NCI-H2171 (cell line): ENCODE measurements around the gene C10orf53.

Experiments
- DNase-seq: peaks from one replicate; lab custom pipeline; 2025; lab: John Stamatoyannopoulos, UW

The C10orf53 gene

GRCh38 chr10:49679480-49679893, at the start of gene C10orf53:
C10orf53 (plus strand) TSS chr10:49679651; CDS start chr10:49679698, 47 bp downstream.
- DNase-seq: peak; percentile 60

- no peak for DNase-seq
Measured at GRCh38 chr10:49631975-49632374, 47.5 kb upstream of the C10orf53 start.

- no peak for DNase-seq
Measured at GRCh38 chr10:49632406-49633317, 46.8 kb upstream of the C10orf53 start.

- peak; percentile 45 for DNase-seq
Measured at GRCh38 chr10:49633327-49634068, 46.0 kb upstream of the C10orf53 start.

- DNase-seq: no peak
Measured at GRCh38 chr10:49634069-49634660, 45.3 kb upstream of the C10orf53 start.

GRCh38 chr10:49642311-49642710, 37.1 kb upstream of the C10orf53 start:
- DNase-seq: no peak

- DNase-seq: no peak
Measured at GRCh38 chr10:49643241-49644034, 36.0 kb upstream of the C10orf53 start.

- no peak for DNase-seq
Measured at GRCh38 chr10:49644035-49644646, 35.3 kb upstream of the C10orf53 start.

GRCh38 chr10:49645417-49645816, 34.0 kb upstream of the C10orf53 start:
- no peak for DNase-seq

- no peak for DNase-seq
Measured at GRCh38 chr10:49645871-49646870, 33.3 kb upstream of the C10orf53 start.

- DNase-seq: no peak
Measured at GRCh38 chr10:49647554-49647953, 31.9 kb upstream of the C10orf53 start.

- no peak for DNase-seq
Measured at GRCh38 chr10:49647985-49648795, 31.3 kb upstream of the C10orf53 start.

- DNase-seq: no peak
Measured at GRCh38 chr10:49649294-49649693, 30.2 kb upstream of the C10orf53 start.

GRCh38 chr10:49649936-49650723, 29.3 kb upstream of the C10orf53 start:
- DNase-seq: no peak

- no peak for DNase-seq
Measured at GRCh38 chr10:49650724-49651034, 28.8 kb upstream of the C10orf53 start.

GRCh38 chr10:49651039-49651835, 28.2 kb upstream of the C10orf53 start:
- no peak for DNase-seq

- DNase-seq: no peak
Measured at GRCh38 chr10:49651917-49652316, 27.5 kb upstream of the C10orf53 start.
